HepG2 (cell line): ENCODE measurements around the gene PPRC1. TPM values are rescaled to one million over a fixed set of nuclear protein-coding genes. Genes with fewer than 3 reads are reported as not detected.

Experiments used
- ATF7 ChIP-seq, 2 experiments: fragments of 450-650 bp in 1 of 2; sonication (generic) in 1 of 2; formaldehyde crosslinking in 1 of 2; IDR thresholded peaks; 2 replicates each; pipeline versions ENCODE4 v1.4.0 to v1.6.1; 2016 to 2020; ENCODE audit warnings: antibody characterized with exemption in 1 of 2, mild to moderate bottlenecking in 1 of 2, missing genetic modification reagents in 1 of 2
- CEBPG ChIP-seq: IDR thresholded peaks from 2 replicates; pipeline ENCODE4 v1.6.1; 2016
- GMEB1 ChIP-seq: sonication (generic); formaldehyde crosslinking; IDR thresholded peaks from 2 replicates; pipeline ENCODE4 v1.5.1; 2020; ENCODE audit warnings: missing genetic modification reagents, mild to moderate bottlenecking, borderline replicate concordance
- IKZF1 ChIP-seq: fragments of 450-650 bp; IDR thresholded peaks from 2 replicates; pipeline ENCODE4 v1.7.1; 2016
- LBX2 ChIP-seq: sonication (generic); formaldehyde crosslinking; IDR thresholded peaks from 2 replicates; pipeline ENCODE4 v1.5.0; 2020; ENCODE audit warnings: missing genetic modification reagents, mild to moderate bottlenecking, borderline replicate concordance
- MIER3 ChIP-seq: IDR thresholded peaks from 2 replicates; pipeline ENCODE4 v1.6.1; 2016; ENCODE audit warnings: missing compliant biosample characterization, borderline replicate concordance
- MIXL1 ChIP-seq: IDR thresholded peaks from 2 replicates; pipeline ENCODE4 v1.6.1; 2016
- NFE2L1 ChIP-seq: sonication (generic); formaldehyde crosslinking; IDR thresholded peaks from 2 replicates; pipeline ENCODE4 v1.4.0; 2020; ENCODE audit warnings: missing genetic modification reagents, mild to moderate bottlenecking, borderline replicate concordance
- NR1H2 ChIP-seq: sonication (generic); formaldehyde crosslinking; IDR thresholded peaks from 2 replicates; pipeline ENCODE4 v1.8.1; 2022; ENCODE audit warnings: low read depth, missing genetic modification reagents, borderline replicate concordance
- PRMT3 ChIP-seq: sonication (generic); formaldehyde crosslinking; IDR thresholded peaks from 2 replicates; pipeline ENCODE4 v1.8.1; 2022; ENCODE audit warnings: low read depth, mild to moderate bottlenecking, moderate library complexity, missing genetic modification reagents, borderline replicate concordance
- SMARCE1 ChIP-seq: fragments of 450-650 bp; IDR thresholded peaks from 2 replicates; pipeline ENCODE4 v1.6.1; 2017; ENCODE audit warnings: borderline replicate concordance
- SOX13 ChIP-seq, 3 experiments: fragments of 450-650 bp in 1 of 3; sonication (generic) in 1 of 3; formaldehyde crosslinking in 1 of 3; IDR thresholded peaks in 2 of 3; conservative IDR thresholded peaks in 1 of 3; 2 replicates each; pipeline versions ENCODE4 v1.5.0 to v1.6.1; 2016 to 2020; ENCODE audit warnings: antibody characterized with exemption in 1 of 3, mild to moderate bottlenecking in 1 of 3, missing compliant biosample characterization in 1 of 3, missing genetic modification reagents in 1 of 3, moderate library complexity in 1 of 3
- TBP ChIP-seq: sonication (generic); formaldehyde crosslinking; IDR thresholded peaks from 2 replicates; pipeline ENCODE4 v1.5.0; 2020; ENCODE audit warnings: missing genetic modification reagents
- XRCC5 ChIP-seq: fragments of 200-400 bp; formaldehyde crosslinking; optimal IDR thresholded peaks from 2 replicates; pipeline ENCODE3; 2017; ENCODE audit warnings: mild to moderate bottlenecking, low read length
- ZNF180 ChIP-seq: sonication (generic); formaldehyde crosslinking; IDR thresholded peaks from 2 replicates; pipeline ENCODE4 v1.4.0; 2020; ENCODE audit warnings: low read depth, missing genetic modification reagents, borderline replicate concordance
- ZNF224 ChIP-seq: sonication (generic); formaldehyde crosslinking; IDR thresholded peaks from 2 replicates; pipeline ENCODE4 v1.5.0; 2020; ENCODE audit warnings: mild to moderate bottlenecking, missing genetic modification reagents
- ZNF3 ChIP-seq: IDR thresholded peaks from 2 replicates; pipeline ENCODE4 v1.7.0; 2017; ENCODE audit warnings: inconsistent platforms
- ZNF557 ChIP-seq: sonication (generic); formaldehyde crosslinking; IDR thresholded peaks from 2 replicates; pipeline ENCODE4 v1.4.0; 2020; ENCODE audit warnings: missing genetic modification reagents
- ZNF567 ChIP-seq: sonication (generic); formaldehyde crosslinking; IDR thresholded peaks from 2 replicates; pipeline ENCODE4 v1.8.1; 2023; ENCODE audit warnings: mild to moderate bottlenecking, missing genetic modification reagents, borderline replicate concordance
- ZNF788 ChIP-seq: sonication (generic); formaldehyde crosslinking; IDR thresholded peaks from 2 replicates; pipeline ENCODE4 v1.5.0; 2020; ENCODE audit warnings: mild to moderate bottlenecking, missing genetic modification reagents, borderline replicate concordance
- polyA plus RNA-seq, 8 experiments: library from polyadenylated mRNA; depleted of rRNA in 3 of 8; stranded (reverse) in 7 of 8; unstranded in 1 of 8; fragments of >200 nt; fragmentation: Illumina TruSeq in 4 of 8; extraction: Trizol in 4 of 8; gene quantifications; 2 replicates each; pipeline versions ENCODE4 v1.2.1 to v1.2.3, GENCODE V29; 2011 to 2016; ENCODE audit warnings: low read depth in 4 of 8, missing spikeins in 1 of 8, mixed read lengths in 1 of 8; ENCODE audit not compliant: insufficient read depth in 1 of 8
- total RNA-seq, 5 experiments: library from RNA; depleted of rRNA; stranded (reverse); fragments of >200 nt; fragmentation: Illumina TruSeq; extraction: Trizol; gene quantifications; 2 replicates each; pipeline ENCODE4 v1.2.3, GENCODE V29; 2016; ENCODE audit warnings: low read depth in 1 of 5
- TF ChIP-seq, protein P1 (sequence below): sonication (generic); formaldehyde crosslinking; IDR thresholded peaks from 2 replicates; pipeline ENCODE4 v1.8.1; 2023; ENCODE audit warnings: missing genetic modification reagents, inconsistent platforms, borderline replicate concordance
- TF ChIP-seq, protein P2 (sequence below): sonication (generic); formaldehyde crosslinking; IDR thresholded peaks from 2 replicates; pipeline ENCODE4 v1.8.1; 2023; ENCODE audit warnings: mild to moderate bottlenecking, missing genetic modification reagents, borderline replicate concordance
- TF ChIP-seq, protein P3 (sequence below): sonication (generic); formaldehyde crosslinking; IDR thresholded peaks from 2 replicates; pipeline ENCODE4 v1.4.0; 2020; ENCODE audit warnings: missing genetic modification reagents, mild to moderate bottlenecking, borderline replicate concordance

PPRC1 gene
- total and polyA plus RNA-seq, 2 of the 13 experiments (the other 11 are each of a cell fraction or from before 2014, with no cell fraction given), result 18.7 to 24.2 TPM

DNA sequence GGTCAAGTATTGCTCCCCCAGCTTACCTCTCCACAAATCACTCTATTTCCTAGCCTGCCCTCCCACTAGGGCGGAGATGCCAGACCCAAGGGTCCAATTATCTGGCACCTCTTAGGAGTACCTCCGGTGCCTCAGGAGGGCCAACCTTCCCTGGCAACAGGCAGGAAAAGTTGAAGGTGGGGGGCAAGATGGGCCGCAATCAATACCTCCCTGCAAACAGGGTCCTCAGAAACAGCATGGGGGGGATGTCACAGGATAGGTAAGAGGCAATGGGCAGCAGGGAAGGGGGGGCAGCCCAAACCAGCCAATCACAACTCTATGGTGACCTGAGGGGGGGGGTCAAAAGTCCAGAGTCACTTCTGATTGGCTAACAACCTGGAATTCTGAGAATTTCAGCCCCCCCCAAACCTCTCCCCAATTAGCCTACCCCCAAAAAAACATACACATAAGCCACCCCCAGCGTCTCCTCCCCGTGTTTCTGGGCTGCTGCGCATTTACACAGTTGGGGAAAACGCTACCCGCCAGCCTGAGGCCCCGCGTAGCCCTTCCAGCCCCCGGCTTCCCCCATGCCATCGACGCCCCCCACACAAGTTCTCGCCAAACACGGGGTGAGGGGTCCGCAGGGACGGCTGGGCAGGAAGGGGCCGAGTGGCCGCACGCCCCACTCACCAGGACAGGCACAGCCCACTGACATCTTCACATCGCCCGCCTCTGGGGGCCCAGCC is 13.3 kb upstream of the PPRC1 start (continued):
- TF ChIP-seq GMEB1 (CRISPR knock-in tag), result 0 out of 2 replicates have a peak, but pooled peaks have one; percentile 0
- TF ChIP-seq PRMT3 (CRISPR knock-in tag), result no peak
- TF ChIP-seq LBX2 (CRISPR knock-in tag), result no peak
- TF ChIP-seq MIXL1 (CRISPR knock-in tag), result no peak
- TF ChIP-seq, protein P1, sequence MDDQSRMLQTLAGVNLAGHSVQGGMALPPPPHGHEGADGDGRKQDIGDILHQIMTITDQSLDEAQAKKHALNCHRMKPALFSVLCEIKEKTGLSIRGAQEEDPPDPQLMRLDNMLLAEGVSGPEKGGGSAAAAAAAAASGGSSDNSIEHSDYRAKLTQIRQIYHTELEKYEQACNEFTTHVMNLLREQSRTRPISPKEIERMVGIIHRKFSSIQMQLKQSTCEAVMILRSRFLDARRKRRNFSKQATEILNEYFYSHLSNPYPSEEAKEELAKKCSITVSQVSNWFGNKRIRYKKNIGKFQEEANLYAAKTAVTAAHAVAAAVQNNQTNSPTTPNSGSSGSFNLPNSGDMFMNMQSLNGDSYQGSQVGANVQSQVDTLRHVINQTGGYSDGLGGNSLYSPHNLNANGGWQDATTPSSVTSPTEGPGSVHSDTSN, result no peak
- no peak for TF ChIP-seq SMARCE1
- no peak for TF ChIP-seq XRCC5
- TF ChIP-seq CEBPG (CRISPR knock-in tag), result no peak
- TF ChIP-seq, protein P2, sequence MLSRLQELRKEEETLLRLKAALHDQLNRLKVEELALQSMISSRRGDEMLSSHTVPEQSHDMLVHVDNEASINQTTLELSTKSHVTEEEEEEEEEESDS (CRISPR knock-in tag), result no peak
- no peak for TF ChIP-seq MIER3 (CRISPR knock-in tag)
- no peak for TF ChIP-seq ZNF557 (CRISPR knock-in tag)
- no peak for TF ChIP-seq ATF7 (IDR thresholded peaks at IDR 0.05)
- TF ChIP-seq ATF7 (CRISPR knock-in tag; IDR thresholded peaks at IDR 0.05), result no peak
- TF ChIP-seq ZNF788, result 0 out of 2 replicates have a peak, but pooled peaks have one; percentile 9
- TF ChIP-seq, protein P3, sequence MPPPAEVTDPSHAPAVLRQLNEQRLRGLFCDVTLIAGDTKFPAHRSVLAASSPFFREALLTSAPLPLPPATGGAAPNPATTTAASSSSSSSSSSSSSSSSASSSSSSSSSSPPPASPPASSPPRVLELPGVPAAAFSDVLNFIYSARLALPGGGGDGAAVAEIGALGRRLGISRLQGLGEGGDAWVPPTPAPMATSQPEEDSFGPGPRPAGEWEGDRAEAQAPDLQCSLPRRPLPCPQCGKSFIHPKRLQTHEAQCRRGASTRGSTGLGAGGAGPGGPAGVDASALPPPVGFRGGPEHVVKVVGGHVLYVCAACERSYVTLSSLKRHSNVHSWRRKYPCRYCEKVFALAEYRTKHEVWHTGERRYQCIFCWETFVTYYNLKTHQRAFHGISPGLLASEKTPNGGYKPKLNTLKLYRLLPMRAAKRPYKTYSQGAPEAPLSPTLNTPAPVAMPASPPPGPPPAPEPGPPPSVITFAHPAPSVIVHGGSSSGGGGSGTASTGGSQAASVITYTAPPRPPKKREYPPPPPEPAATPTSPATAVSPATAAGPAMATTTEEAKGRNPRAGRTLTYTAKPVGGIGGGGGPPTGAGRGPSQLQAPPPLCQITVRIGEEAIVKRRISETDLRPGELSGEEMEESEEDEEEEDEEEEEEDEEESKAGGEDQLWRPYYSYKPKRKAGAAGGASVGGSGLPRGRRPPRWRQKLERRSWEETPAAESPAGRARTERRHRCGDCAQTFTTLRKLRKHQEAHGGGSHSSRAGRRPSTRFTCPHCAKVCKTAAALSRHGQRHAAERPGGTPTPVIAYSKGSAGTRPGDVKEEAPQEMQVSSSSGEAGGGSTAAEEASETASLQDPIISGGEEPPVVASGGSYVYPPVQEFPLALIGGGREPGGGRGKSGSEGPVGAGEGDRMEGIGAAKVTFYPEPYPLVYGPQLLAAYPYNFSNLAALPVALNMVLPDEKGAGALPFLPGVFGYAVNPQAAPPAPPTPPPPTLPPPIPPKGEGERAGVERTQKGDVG, result no peak
- TF ChIP-seq SOX13 (IDR thresholded peaks at IDR 0.05), result no peak
- no peak for TF ChIP-seq SOX13 (CRISPR knock-in tag; conservative IDR thresholded peaks at IDR 0.05 in 1 of 2, IDR thresholded peaks at IDR 0.05 in 1 of 2)
- TF ChIP-seq ZNF567 (CRISPR knock-in tag), result no peak
- no peak for TF ChIP-seq IKZF1
- TF ChIP-seq ZNF3 (CRISPR knock-in tag), result no peak
- no peak for TF ChIP-seq ZNF224 (CRISPR knock-in tag)
- no peak for TF ChIP-seq NR1H2 (CRISPR knock-in tag)
- TF ChIP-seq ZNF180 (CRISPR knock-in tag), result no peak
- TF ChIP-seq NFE2L1 (CRISPR knock-in tag), result no peak
- TF ChIP-seq TBP (CRISPR knock-in tag), result no peak
